IPS DF 6.9 (cell line): ENCODE data around the gene MRPL53.
"Not testable (repeated sequence)": the region's sequence is repeated elsewhere in the genome, so short reads cannot be mapped to it uniquely, and the experiment has no call there.

Source experiments
- DNase-seq: peaks from one replicate; pipeline ENCODE4 v3.0.0-alpha.2; 2013; ENCODE audit warnings: low read depth, low spot score
- H3K27ac ChIP-seq: one replicate; pipeline ENCODE4 v1.5.1; 2013; ENCODE audit warnings: low read length, control low read depth
- H3K27me3 ChIP-seq: 2 replicates; pipeline ENCODE4 v1.6.1; 2013; ENCODE audit warnings: mild to moderate bottlenecking, low read length; ENCODE audit not compliant: control insufficient read depth, insufficient read depth
- H3K36me3 ChIP-seq: 2 replicates; pipeline ENCODE4 v1.6.1; 2013; ENCODE audit warnings: low read length; ENCODE audit not compliant: control insufficient read depth, insufficient read depth
- H3K4me1 ChIP-seq: 2 replicates; pipeline ENCODE4 v1.6.1; 2013; ENCODE audit warnings: low read length; ENCODE audit not compliant: control insufficient read depth, insufficient read depth
- H3K4me3 ChIP-seq: 2 replicates; pipeline ENCODE4 v1.5.1; 2013; ENCODE audit warnings: mild to moderate bottlenecking, low read length
- H3K9me3 ChIP-seq: 2 replicates; pipeline ENCODE4 v1.6.1; 2013; ENCODE audit warnings: low read length, inconsistent platforms; ENCODE audit not compliant: control insufficient read depth, insufficient read depth
- WGBS: extraction: QIAGEN DNeasy Blood & Tissue Kit; methylation state at CpG from one replicate; pipeline ENCODE4 v1.1.7; 2013; ENCODE audit warnings: mixed read lengths, missing lambda C conversion rate; ENCODE audit not compliant: insufficient read length, insufficient coverage; 5-methylcytosine and 5-hydroxymethylcytosine counted together

The MRPL53 gene

GRCh38 chr2:74491648-74492544 is 19.4 kb upstream of the MRPL53 start:
- peaks cover 24% of the 10 kb centered on the region for H3K36me3 ChIP-seq
- no peak overlapping the region for H3K27ac ChIP-seq
- peaks cover 12% of the 10 kb centered on the region for H3K27me3 ChIP-seq
- no CpG with 5 or more reads among the region's 12 CpGs for WGBS
- H3K4me3 ChIP-seq: no peak overlapping the region
- H3K9me3 ChIP-seq: no peaks in the 10 kb centered on the region
- DNase-seq: no peak
- no peaks in the 10 kb centered on the region for H3K4me1 ChIP-seq

DNA sequence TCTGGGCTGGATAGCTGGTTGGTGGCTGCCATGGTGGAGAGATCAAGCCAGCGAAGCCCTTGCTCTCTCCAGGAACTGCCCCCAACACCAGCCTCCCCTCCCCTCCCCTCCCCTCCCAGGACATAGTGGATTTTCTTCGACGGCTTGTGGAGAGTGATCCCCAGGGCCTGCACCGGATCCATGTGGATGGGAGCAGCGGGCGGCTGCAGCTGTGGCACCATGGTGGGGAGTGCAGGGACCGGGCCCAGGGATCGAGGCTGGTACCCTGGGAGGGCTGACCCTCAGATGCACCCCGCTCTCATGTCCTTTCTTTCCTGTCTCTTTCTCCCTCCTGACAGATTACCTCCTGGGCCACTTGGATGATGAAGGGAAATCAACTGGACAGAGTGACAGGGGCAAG is 17.4 kb upstream of the MRPL53 start:
- DNase-seq: no peak
- peaks cover 24% of the 10 kb centered on the region for H3K36me3 ChIP-seq
- no peak overlapping the region for H3K4me3 ChIP-seq
- WGBS: no CpG with 5 or more reads among the region's 9 CpGs
- H3K27me3 ChIP-seq: no peaks in the 10 kb centered on the region
- H3K27ac ChIP-seq: no peak overlapping the region
- no peaks in the 10 kb centered on the region for H3K4me1 ChIP-seq
- H3K9me3 ChIP-seq: no peaks in the 10 kb centered on the region

DNA sequence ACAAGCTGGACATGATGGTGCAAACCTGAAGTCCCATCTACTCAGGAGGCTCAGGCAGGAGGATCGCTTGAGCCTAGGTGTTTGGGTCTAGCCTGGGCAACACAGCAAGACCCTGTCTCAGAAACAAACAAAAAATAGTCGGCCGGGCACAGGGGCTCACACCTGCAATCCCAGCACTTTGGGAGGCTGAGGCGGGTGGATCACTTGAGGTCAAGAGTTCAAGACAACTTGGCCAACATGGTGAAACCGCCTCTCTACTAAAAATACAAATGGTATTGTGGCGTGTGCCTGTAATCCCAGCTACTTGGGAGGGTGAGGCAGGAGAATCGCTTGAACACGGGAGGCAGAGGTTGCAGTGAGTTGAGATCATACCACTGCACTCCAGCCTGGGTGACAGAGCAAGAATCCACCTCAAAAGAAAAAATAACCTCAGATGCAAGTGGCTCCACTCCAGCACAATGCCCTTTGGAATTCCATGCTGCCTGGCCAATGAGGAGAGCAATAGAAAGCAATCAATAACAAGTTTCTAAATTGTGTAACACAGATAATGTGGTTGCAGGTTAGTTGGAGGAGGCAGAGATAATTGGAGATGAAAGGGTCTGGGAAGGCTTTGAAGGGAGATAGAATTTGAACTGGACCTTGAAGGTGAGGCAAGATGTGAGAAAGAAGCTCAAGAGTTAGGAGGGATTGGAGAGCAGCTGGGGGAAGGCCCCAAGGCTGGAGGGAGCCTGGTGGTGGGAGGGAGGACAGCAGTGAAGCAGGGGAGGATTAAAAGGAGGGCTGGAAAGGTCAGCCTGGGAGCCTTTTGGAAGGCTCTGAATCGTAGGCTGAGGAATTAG is 16.4 kb upstream of the MRPL53 start:
- WGBS: no CpG with 5 or more reads among the region's 9 CpGs
- Histone ChIP-seq H3K27ac (no peak overlapping the region), H3K4me3 (no peak overlapping the region), H3K9me3 (no peaks in the 10 kb centered on the region), H3K4me1 (no peaks in the 10 kb centered on the region), H3K27me3 (no peaks in the 10 kb centered on the region), H3K36me3 (peaks cover 24% of the 10 kb centered on the region)
- DNase-seq: no peak

GRCh38 chr2:74486141-74486540 is 13.7 kb upstream of the MRPL53 start:
- Histone ChIP-seq H3K27ac (no peak overlapping the region), H3K36me3 (peaks cover 6% of the 10 kb centered on the region; the same call in 1 of the 2 replicates), H3K4me3 (no peak overlapping the region), H3K4me1 (peaks cover 6% of the 10 kb centered on the region), H3K27me3 (no peaks in the 10 kb centered on the region), H3K9me3 (no peaks in the 10 kb centered on the region)
- whole genome bisulfite sequencing: no CpG with 5 or more reads among the region's 2 CpGs
- no peak for DNase-seq

DNA sequence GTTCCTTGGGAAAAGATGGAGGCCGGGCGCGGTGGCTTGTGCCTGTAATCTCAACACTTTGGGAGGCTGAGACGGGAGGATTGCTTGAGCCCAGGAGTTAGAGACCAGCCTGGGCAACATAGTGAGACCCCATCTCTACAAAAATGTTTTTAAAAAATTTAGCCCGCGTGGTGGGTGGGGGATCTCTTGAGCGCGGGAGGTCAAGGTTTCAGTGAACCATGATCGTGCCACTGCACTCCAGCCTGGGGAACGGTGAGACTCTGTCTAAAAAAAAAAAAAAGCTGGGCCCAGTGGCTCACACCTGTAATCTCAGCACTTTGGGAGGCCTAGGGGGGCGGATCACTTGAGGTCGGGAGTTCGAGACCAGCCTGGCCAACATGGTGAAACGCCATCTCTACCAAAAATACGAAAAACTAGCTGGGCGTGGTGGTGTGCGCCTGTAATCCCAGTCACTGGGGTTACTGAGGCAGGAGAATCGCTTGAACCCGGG is 11.2 kb upstream of the MRPL53 start:
- not testable (repeated sequence) for H3K27me3 ChIP-seq, H3K36me3 ChIP-seq, H3K4me1 ChIP-seq, H3K9me3 ChIP-seq, DNase-seq, H3K27ac ChIP-seq
- H3K4me3 ChIP-seq: peak overlapping the region; percentile 58; the same call in 1 of the 2 replicates
- no CpG with 5 or more reads among the region's 19 CpGs for WGBS

DNA sequence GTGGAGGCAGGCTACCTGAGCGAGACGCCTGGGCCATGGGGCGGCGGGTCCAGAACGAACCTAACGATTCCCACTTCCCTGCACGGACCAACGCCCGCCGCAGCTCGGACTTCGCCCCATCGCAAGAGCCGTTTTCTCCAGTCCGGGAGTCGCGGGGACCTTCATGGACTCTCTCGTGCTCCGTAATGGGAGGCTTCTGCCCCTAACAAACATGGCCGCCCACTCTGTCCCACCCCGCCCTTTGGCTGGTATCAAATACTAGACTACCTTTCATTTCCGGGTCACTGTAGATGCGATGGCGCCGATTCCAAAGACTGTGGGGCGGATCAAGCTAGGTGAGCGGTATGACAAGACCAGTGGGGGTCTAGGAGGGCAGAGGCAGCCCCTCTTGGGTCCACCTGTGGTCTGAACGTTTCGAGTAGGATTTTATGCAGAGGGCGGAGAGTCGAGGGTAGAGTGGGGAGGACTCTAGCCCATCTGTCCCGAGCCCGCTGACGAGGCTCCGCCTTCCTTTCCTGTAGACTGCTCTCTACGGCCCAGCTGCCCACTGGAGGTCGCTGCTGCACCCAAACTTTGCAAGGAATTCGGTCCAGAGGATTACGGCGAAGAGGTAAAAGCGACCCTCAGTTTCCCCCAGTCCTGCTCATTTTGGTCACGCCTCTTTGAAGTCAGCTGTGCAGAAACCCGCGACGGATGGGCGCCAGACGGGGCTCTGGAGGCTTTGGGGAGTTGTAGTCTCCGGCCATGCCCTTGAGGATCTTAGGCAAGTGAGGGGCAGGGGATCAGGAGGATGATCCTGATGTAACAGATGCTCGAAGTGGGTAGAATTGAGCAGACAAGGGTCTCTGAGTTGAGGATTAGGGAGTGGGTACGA is 10.6 kb upstream of the MRPL53 start, which contains the start of the genes CCDC142 and TTC31:
CCDC142 (minus strand) TSS at position 198 of the 874 bp plus-strand sequence; CDS start at position 37, 161 bp downstream.
TTC31 (plus strand) TSS at position 281 of the 874 bp plus-strand sequence; CDS start at position 296, 15 bp downstream.
- Histone ChIP-seq H3K4me3 (peak within 1 kb of the TSS; percentile 58), H3K36me3 (no peaks in the 10 kb centered on the region), H3K4me1 (peaks cover 6% of the 10 kb centered on the region), H3K27ac (no peak within 1 kb of the TSS), H3K9me3 (no peaks in the 10 kb centered on the region), H3K27me3 (no peaks in the 10 kb centered on the region)
- no peak for DNase-seq
- no CpG with 5 or more reads among the region's 50 CpGs for WGBS

DNA sequence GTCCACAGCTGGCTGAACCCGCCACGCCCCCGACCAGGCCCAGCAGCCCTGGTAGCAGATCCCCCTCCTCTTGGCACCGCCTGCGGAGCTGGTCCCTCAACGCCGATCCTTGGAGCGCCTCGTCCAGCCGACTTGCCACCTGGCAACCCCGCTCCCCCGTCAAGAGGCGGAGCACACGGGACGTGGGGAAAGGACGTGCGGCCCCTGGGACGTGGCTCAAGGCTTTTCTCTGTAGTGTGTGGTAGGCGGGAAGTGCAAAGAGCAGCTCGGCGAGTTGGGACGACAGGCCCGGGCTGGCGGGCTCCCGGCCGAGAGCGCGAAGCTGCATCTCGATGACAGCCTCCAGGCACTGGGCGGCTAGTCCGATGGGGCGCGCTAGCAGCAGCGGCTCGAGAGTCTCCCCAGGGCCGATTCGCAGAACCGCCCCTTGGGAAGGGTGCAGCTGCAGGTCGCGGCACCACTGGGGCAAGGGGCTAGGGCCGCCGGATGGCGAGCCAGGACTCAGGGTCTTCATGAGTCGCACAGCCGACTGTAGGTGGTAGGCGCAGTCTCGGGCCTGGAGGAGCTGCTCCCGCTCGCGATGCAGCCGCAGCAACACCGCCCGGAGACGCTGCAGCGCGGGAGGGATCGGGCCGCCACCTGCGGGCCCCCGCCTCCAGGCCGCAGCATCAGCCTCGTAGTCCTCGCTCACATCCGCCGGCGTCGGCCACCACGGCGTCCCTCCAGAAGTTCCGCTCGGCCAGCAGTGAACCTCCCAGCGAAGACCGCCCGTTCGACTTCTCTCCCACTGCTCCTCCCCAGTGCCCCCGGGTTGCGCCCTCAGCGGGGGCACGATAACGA is 9.7 kb upstream of the MRPL53 start:
- H3K27ac ChIP-seq: no peak overlapping the region
- WGBS: no CpG with 5 or more reads among the region's 80 CpGs
- H3K4me3 ChIP-seq: peak overlapping the region; percentile 58
- peaks cover 6% of the 10 kb centered on the region for H3K4me1 ChIP-seq
- no peaks in the 10 kb centered on the region for H3K9me3 ChIP-seq
- no peaks in the 10 kb centered on the region for H3K27me3 ChIP-seq
- DNase-seq: no peak
- no peaks in the 10 kb centered on the region for H3K36me3 ChIP-seq

GRCh38 chr2:74481431-74481830 is 9.0 kb upstream of the MRPL53 start:
- Histone ChIP-seq H3K4me3 (peak overlapping the region; percentile 58; the same call in 1 of the 2 replicates), H3K27ac (no peak overlapping the region), H3K36me3 (no peaks in the 10 kb centered on the region), H3K4me1 (peaks cover 6% of the 10 kb centered on the region), H3K27me3 (no peaks in the 10 kb centered on the region), H3K9me3 (no peaks in the 10 kb centered on the region)
- DNase-seq: no peak
- WGBS: no CpG with 5 or more reads among the region's 3 CpGs

GRCh38 chr2:74474899-74475298 is 2.4 kb upstream of the MRPL53 start:
- WGBS: no CpG with 5 or more reads among the region's 5 CpGs
- H3K4me3 ChIP-seq: no peak overlapping the region
- H3K27ac ChIP-seq: no peak overlapping the region
- H3K36me3 ChIP-seq: peaks cover 5% of the 10 kb centered on the region; the same call in 1 of the 2 replicates
- no peaks in the 10 kb centered on the region for H3K9me3 ChIP-seq
- no peak for DNase-seq
- no peaks in the 10 kb centered on the region for H3K27me3 ChIP-seq
- H3K4me1 ChIP-seq: no peaks in the 10 kb centered on the region
